Endothelial cell of umbilical vein (primary cell): Measurements from ENCODE around the gene PFKFB1. TPM values are rescaled to one million over a fixed set of nuclear protein-coding genes. Genes with fewer than 3 reads are reported as not detected.
"Not testable (repeated sequence)": the region's sequence is repeated elsewhere in the genome, so short reads cannot be mapped to it uniquely, and the experiment has no call there.

Experiments used
- BruUV-seq: library from RNA; stranded (reverse); fragments of 400-500 nt; replicated peaks from 2 replicates; lab custom pipeline; 2021; lab: Mats Ljungman, UMichigan
- CTCF ChIA-PET: fragments of 300-600, 350-600 bp; sonication (Branson Sonifier 250); formaldehyde crosslinking; loops from one replicate; lab custom pipeline; 2021; ENCODE audit warnings: antibody characterized with exemption, inconsistent platforms; lab: Charles Lee
- POLR2A ChIA-PET: fragments of 300-600, 350-600 bp; sonication (Branson Sonifier 250); formaldehyde crosslinking; loops from one replicate; lab custom pipeline; 2021; ENCODE audit warnings: antibody characterized with exemption, inconsistent platforms; lab: Charles Lee
- DNase-seq: peaks from one replicate; pipeline ENCODE4 v3.0.0-alpha.2; 2011; ENCODE audit warnings: low read depth, low spot score
- FAIRE-seq: peaks from 2 replicates; lab custom pipeline; 2011; peaks lifted over from hg19 to GRCh38; lab: Jason Lieb, UNC
- H2AFZ ChIP-seq: 2 replicates; pipeline ENCODE4 v1.6.0; 2012; ENCODE audit warnings: low read depth, low read length, control low read depth, inconsistent platforms
- H3K27ac ChIP-seq: 2 replicates; pipeline ENCODE4 v1.5.1; 2011; ENCODE audit warnings: low read depth, mild to moderate bottlenecking, control low read depth, low read length, moderate library complexity; ENCODE audit not compliant: insufficient read depth
- H3K27me3 ChIP-seq, 2 experiments: 2 replicates each; pipeline versions ENCODE4 v1.6.0 to v1.6.1; 2011; ENCODE audit warnings: low read length in 2 of 2, mixed read lengths in 1 of 2; ENCODE audit not compliant: control insufficient read depth in 2 of 2, insufficient read depth in 2 of 2
- H3K36me3 ChIP-seq, 2 experiments: 2 replicates in 1 of 2; 3 replicates in 1 of 2; pipeline ENCODE4 v1.5.1; 2011; ENCODE audit warnings: low read length in 2 of 2, mild to moderate bottlenecking in 1 of 2, moderate library complexity in 1 of 2; ENCODE audit not compliant: control insufficient read depth in 2 of 2, insufficient read depth in 2 of 2; ENCODE audit errors: extremely low read depth in 1 of 2
- H3K4me1 ChIP-seq: 3 replicates; pipeline ENCODE4 v1.5.1; 2011; ENCODE audit warnings: mild to moderate bottlenecking, low read length; ENCODE audit not compliant: control insufficient read depth, insufficient read depth; ENCODE audit errors: extremely low read depth
- H3K4me2 ChIP-seq: 2 replicates; pipeline ENCODE4 v1.6.1; 2011; ENCODE audit warnings: low read length, control low read depth, mixed read lengths; ENCODE audit not compliant: insufficient read depth
- H3K4me3 ChIP-seq, 3 experiments: fragments of 200-600 bp in 1 of 3; sonication (generic), shearing (Covaris generic) in 1 of 3; replicated peaks in 1 of 3; 2 replicates each; pipeline ENCODE4 v1.5.1; 2011 to 2016; ENCODE audit warnings: control low read depth in 3 of 3, low read length in 3 of 3, mild to moderate bottlenecking in 2 of 3, inconsistent platforms in 1 of 3, low read depth in 1 of 3, moderate library complexity in 1 of 3; ENCODE audit not compliant: insufficient read depth in 1 of 3
- H3K79me2 ChIP-seq: 2 replicates; pipeline ENCODE4 v1.6.0; 2012; ENCODE audit warnings: low read length, inconsistent platforms; ENCODE audit not compliant: control insufficient read depth, insufficient read depth
- H3K9ac ChIP-seq: replicated peaks from 2 replicates; pipeline ENCODE3; 2011; ENCODE audit warnings: low read length, control low read depth; ENCODE audit not compliant: insufficient read depth; ENCODE audit errors: extremely low read depth
- H3K9me1 ChIP-seq: replicated peaks from 3 replicates; pipeline ENCODE4 v1.6.0; 2011; ENCODE audit warnings: mild to moderate bottlenecking, low read length; ENCODE audit not compliant: control insufficient read depth, insufficient read depth; ENCODE audit errors: extremely low read depth
- H3K9me3 ChIP-seq: replicated peaks from 2 replicates; pipeline ENCODE4 v1.5.1; 2012; ENCODE audit warnings: low read length, inconsistent platforms; ENCODE audit not compliant: control insufficient read depth, insufficient read depth
- H4K20me1 ChIP-seq: replicated peaks from 2 replicates; pipeline ENCODE3; 2011; ENCODE audit warnings: mild to moderate bottlenecking, low read length; ENCODE audit not compliant: control insufficient read depth, insufficient read depth; ENCODE audit errors: extremely low read depth
- EZH2 ChIP-seq: IDR thresholded peaks from 2 replicates; pipeline ENCODE4 v1.6.1; 2012; ENCODE audit warnings: borderline replicate concordance, low read depth, mild to moderate bottlenecking, moderate library complexity, low read length, inconsistent platforms; ENCODE audit not compliant: severe bottlenecking
- FOS ChIP-seq: IDR thresholded peaks from 2 replicates; pipeline ENCODE4 v1.6.1; 2011; ENCODE audit warnings: mild to moderate bottlenecking, low read length, moderate library complexity, borderline replicate concordance; ENCODE audit not compliant: insufficient read depth
- GATA2 ChIP-seq: IDR thresholded peaks from 2 replicates; pipeline ENCODE4 v1.7.0; 2011; ENCODE audit warnings: low read depth, mild to moderate bottlenecking, moderate library complexity, mixed read lengths, low read length; ENCODE audit not compliant: insufficient read length, insufficient read depth
- JUN ChIP-seq: IDR thresholded peaks from 2 replicates; pipeline ENCODE4 v1.6.1; 2011; ENCODE audit warnings: borderline replicate concordance, low read depth; ENCODE audit not compliant: insufficient read length, insufficient read depth
- MYC ChIP-seq: IDR thresholded peaks from one replicate; pipeline ENCODE4 v1.6.1; 2011; ENCODE audit warnings: mild to moderate bottlenecking, low read depth, low read length
- POLR2A ChIP-seq: IDR thresholded peaks from 2 replicates; pipeline ENCODE4 v1.6.1; 2012; ENCODE audit warnings: low read depth, mild to moderate bottlenecking, control low read depth, low read length
- POLR2AphosphoS5 ChIP-seq: IDR thresholded peaks from 2 replicates; pipeline ENCODE4 v1.6.1; 2012; ENCODE audit warnings: low read depth, mild to moderate bottlenecking, control low read depth, low read length, moderate library complexity; ENCODE audit not compliant: insufficient read depth
- dilution Hi-C: fragments of 300-500 bp; cut with MboI; formaldehyde crosslinking; loops from one replicate; pipeline ENCODE4 v1.15.0; 2019; ENCODE audit warnings: low sequenced_read_pairs; ENCODE audit not compliant: extremely low pct_ligation_motif_present
- intact Hi-C: fragments of 100-400 bp; cut with micrococcal nuclease; formaldehyde crosslinking; loops from one replicate; pipeline ENCODE4 v1.10.0; 2022
- polyA plus RNA-seq, 4 experiments: library from polyadenylated mRNA; depleted of rRNA in 3 of 4; stranded (reverse) in 3 of 4; unstranded in 1 of 4; fragments of >200 nt; gene quantifications; 2 replicates each; pipeline versions ENCODE4 v1.2.1 to v1.2.3, GENCODE V29; 2011 to 2012; ENCODE audit warnings: missing spikeins in 1 of 4
- total RNA-seq: library from RNA; stranded (reverse); gene quantifications from 2 replicates; pipeline ENCODE4 v1.2.3, GENCODE V29; 2021
- TF ChIP-seq, protein P1 (sequence below): IDR thresholded peaks from 2 replicates; pipeline ENCODE4 v1.6.1; 2011; ENCODE audit not compliant: insufficient read depth, insufficient read length
- TF ChIP-seq, protein P2 (sequence below), 2 donors: IDR thresholded peaks; 1 replicate in 1 of 2; 2 replicates in 1 of 2; pipeline ENCODE4 v1.5.1; 2011; ENCODE audit warnings: low read length in 2 of 2, mild to moderate bottlenecking in 2 of 2, moderate library complexity in 2 of 2, control low read depth in 1 of 2, inconsistent platforms in 1 of 2, low read depth in 1 of 2; ENCODE audit not compliant: insufficient read depth in 1 of 2; ENCODE audit errors: extremely low read depth in 1 of 2

Gene PFKFB1
- total and polyA plus RNA-seq, 2 donors (not counting 3 experiments of a cell fraction or from before 2014, with no cell fraction given) = 0.18 to 0.20 TPM

DNA sequence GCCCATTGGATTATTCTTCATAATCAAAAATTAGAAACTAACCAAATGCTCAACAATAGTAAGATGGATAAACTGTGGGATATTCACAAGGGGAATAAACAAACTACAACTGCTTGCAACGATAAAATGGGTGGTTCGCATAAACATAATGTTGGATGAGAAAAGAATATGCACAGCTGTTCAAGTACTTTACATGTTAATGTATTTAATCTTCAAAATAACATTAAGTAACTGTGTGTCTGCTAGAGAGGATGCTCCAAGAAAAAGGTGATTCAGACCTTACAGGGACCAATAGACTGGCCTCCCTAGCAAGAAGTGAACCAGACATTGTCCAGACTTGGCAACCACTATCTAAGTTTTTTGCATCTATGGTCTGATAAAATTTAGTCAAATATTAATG, 2.3 kb downstream of the PFKFB1 start:
- no peaks in the 10 kb centered on the region for H3K4me1 ChIP-seq
- no peaks in the 10 kb centered on the region for H3K79me2 ChIP-seq
- no peak overlapping the region for H2AFZ ChIP-seq
- FAIRE-seq = no peak
- CTCF ChIA-PET = no interaction called here
- H3K4me3 ChIP-seq = no peak overlapping the region
- H3K9ac ChIP-seq = no peak overlapping the region
- H3K27ac ChIP-seq = no peak overlapping the region
- H4K20me1 ChIP-seq = no peaks in the 10 kb centered on the region
- no peak for DNase-seq
- H3K9me1 ChIP-seq = no peaks in the 10 kb centered on the region
- H3K9me3 ChIP-seq = no peaks in the 10 kb centered on the region
- H3K36me3 ChIP-seq = no peaks in the 10 kb centered on the region
- no peak overlapping the region for H3K4me2 ChIP-seq
- POLR2A ChIA-PET = no interaction called here
- no peaks in the 10 kb centered on the region for H3K27me3 ChIP-seq
- BruUV-seq = no TSS peak
- TF ChIP-seq, protein P1, sequence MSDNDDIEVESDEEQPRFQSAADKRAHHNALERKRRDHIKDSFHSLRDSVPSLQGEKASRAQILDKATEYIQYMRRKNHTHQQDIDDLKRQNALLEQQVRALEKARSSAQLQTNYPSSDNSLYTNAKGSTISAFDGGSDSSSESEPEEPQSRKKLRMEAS = no peak
- TF ChIP-seq MYC = no peak
- TF ChIP-seq, protein P2, sequence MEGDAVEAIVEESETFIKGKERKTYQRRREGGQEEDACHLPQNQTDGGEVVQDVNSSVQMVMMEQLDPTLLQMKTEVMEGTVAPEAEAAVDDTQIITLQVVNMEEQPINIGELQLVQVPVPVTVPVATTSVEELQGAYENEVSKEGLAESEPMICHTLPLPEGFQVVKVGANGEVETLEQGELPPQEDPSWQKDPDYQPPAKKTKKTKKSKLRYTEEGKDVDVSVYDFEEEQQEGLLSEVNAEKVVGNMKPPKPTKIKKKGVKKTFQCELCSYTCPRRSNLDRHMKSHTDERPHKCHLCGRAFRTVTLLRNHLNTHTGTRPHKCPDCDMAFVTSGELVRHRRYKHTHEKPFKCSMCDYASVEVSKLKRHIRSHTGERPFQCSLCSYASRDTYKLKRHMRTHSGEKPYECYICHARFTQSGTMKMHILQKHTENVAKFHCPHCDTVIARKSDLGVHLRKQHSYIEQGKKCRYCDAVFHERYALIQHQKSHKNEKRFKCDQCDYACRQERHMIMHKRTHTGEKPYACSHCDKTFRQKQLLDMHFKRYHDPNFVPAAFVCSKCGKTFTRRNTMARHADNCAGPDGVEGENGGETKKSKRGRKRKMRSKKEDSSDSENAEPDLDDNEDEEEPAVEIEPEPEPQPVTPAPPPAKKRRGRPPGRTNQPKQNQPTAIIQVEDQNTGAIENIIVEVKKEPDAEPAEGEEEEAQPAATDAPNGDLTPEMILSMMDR (IDR thresholded peaks at IDR 0.05; ENCODE audit: extremely low read depth in 1 of 2, insufficient read depth in 1 of 2, low read depth in 1 of 2, low read length in 2 of 2) = no peak
- TF ChIP-seq FOS = no peak
- no peak for TF ChIP-seq POLR2AphosphoS5
- no peak for TF ChIP-seq GATA2
- TF ChIP-seq POLR2A = no peak
- TF ChIP-seq EZH2 = no peak
- no peak for TF ChIP-seq JUN
- dilution Hi-C loops = no loop called here
- intact Hi-C loops = no loop called here

DNA sequence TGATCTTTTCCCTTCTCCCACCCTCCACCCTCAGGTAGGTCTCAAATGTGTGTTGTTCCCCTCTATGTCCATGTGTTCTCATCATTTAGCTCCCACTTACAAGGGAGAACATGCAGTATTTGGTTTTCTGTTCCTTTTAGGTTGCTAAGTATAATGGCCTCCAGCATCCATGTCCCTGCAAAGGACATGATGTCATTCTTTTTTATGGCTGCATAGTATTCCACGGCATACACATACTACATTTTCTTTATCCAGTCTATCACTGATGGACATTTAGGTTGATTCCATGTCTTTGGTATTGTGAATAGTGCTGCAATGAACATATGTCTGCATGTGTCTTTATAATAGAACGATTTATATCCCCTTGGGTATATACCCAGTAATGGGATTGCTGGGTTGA, 10.7 kb downstream of the PFKFB1 start:
- H3K27me3 ChIP-seq, H3K9ac ChIP-seq, CTCF ChIA-PET, H3K27ac ChIP-seq, H4K20me1 ChIP-seq, H3K4me3 ChIP-seq, BruUV-seq, DNase-seq, intact Hi-C loops, POLR2A ChIA-PET, H3K4me1 ChIP-seq, H3K9me1 ChIP-seq, H3K36me3 ChIP-seq, dilution Hi-C loops, H3K4me2 ChIP-seq, H3K9me3 ChIP-seq, H3K79me2 ChIP-seq, H2AFZ ChIP-seq: not testable (repeated sequence)
- FAIRE-seq = peak; percentile 8
